ENCODE results near the gene MTSS2.

Gene MTSS2

GRCh38 chr16:70723740-70724145 lies 37.9 kb upstream of the MTSS2 start:
- in situ Hi-C loops (cut with MboI; ENCODE audit: low pct_unique_long_range_greater_than_20kb, low sequenced_read_pairs, unreplicated experiment): no loop called here
- no peak for DNase-seq (ENCODE audit: low spot score)
- no peak for TF ChIP-seq CTCF (IDR thresholded peaks at IDR 0.05; ENCODE audit: extremely low read depth, insufficient read depth, missing control alignments)

DNA sequence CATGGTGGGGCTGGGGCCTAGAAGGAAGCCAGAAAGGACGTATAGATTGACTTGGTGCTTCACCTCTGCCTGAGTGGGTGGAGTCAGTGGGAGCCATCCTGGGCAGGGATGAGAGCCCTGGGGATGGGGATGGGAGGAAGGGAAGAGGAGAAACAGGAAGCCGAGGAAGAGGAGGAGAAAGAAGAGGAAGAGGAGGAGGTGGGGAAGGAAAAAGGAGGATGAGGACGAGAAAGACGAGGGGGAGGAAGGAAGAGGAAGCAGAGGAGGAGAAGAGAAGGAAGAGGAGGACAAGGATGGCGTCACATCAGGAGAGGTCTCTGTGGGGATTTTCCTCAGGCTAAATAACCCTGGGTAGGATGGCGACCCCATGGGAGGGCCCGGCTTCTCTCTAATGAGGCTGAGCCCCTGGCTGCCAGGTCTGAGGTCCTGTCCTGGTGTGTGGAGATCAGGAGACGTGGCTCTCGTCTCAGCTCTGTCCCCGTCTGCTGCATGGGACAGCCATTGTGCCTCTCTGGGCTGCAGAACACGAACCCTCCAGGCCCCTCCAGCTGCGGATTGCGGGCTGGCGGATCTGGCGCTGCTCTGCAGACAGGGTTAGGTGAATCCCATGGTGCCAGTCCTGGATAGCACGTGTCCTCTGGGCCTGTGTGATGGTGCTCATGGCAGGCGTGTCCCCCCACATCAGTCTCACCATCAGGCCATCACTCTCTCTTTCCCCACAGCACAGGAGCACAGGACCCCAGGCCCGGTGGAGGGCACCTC lies 35.5 kb upstream of the MTSS2 start:
- TF ChIP-seq CTCF (IDR thresholded peaks at IDR 0.05; ENCODE audit: extremely low read depth, insufficient read depth, missing control alignments): no peak
- DNase-seq (ENCODE audit: low spot score): no peak
- in situ Hi-C loops (cut with MboI; ENCODE audit: low pct_unique_long_range_greater_than_20kb, low sequenced_read_pairs, unreplicated experiment): no loop called here

DNA sequence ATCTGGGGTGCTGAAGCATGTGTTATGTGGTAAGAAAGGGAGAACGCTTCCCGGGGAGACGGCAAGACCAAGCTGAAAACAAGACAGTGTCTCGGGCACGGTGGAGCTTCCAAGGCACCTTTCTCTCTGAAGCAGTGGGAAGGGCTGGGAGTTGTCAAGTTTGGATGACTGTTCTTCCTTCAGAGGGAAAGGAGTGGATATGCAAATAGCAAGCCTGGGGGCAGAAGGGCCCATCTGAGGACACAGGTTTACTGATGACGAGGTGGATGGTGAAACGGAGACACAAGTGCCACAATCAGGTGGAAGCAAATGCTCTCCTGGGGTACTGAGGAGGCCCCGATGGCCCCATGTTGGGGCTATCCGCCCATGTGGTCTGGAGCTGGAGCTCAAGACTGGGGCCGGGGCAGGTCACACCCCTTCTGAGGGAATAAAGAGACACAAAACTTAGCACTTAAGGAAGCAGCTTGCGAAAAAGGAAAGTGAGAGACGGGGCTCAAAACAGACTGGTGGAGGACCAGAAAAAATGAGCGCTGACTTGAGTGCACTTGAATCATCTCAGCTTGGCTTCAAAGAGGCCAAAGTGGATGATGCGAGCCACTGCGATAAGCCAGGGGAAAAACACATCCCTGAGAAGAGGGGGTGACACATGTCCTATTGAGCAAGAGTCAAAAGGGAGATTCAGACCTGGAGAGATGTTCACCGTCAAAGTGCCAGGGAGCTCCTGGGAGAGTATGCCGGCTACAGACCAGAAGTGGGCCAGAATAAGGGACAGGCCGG lies 34.8 kb upstream of the MTSS2 start:
- in situ Hi-C loops (cut with MboI; ENCODE audit: low pct_unique_long_range_greater_than_20kb, low sequenced_read_pairs, unreplicated experiment): no loop called here
- DNase-seq (ENCODE audit: low spot score): no peak
- TF ChIP-seq CTCF (IDR thresholded peaks at IDR 0.05; ENCODE audit: extremely low read depth, insufficient read depth, missing control alignments): no peak

GRCh38 chr16:70717065-70717464 lies 31.2 kb upstream of the MTSS2 start:
- TF ChIP-seq CTCF (IDR thresholded peaks at IDR 0.05; ENCODE audit: extremely low read depth, insufficient read depth, missing control alignments): no peak
- in situ Hi-C loops (cut with MboI; ENCODE audit: low pct_unique_long_range_greater_than_20kb, low sequenced_read_pairs, unreplicated experiment): no loop called here
- no peak for DNase-seq (ENCODE audit: low spot score)

DNA sequence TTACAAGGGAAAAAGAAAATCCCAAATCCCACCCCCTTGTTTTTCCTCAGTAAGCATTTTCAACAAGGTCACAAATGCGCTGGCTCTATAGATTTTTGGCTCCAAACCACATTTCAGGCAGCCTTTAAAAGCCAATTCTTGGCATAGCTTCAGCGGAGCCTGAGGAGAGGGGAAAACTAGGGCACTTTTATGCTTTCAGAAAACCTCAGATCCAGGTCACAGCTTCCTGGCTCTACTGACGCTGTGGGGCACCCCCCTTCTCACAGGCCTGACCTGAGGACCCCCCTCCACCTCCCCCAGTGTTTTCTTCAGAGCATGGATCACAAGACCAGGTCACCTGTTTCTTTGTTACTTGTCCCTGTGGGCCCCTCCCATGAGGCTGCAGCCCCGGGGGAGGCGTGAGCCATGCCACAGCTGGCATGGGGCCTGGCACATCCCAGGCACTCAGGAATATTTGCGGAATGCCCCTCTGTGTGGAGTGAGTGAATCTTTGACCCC lies 30.1 kb upstream of the MTSS2 start:
- in situ Hi-C loops (cut with MboI; ENCODE audit: low pct_unique_long_range_greater_than_20kb, low sequenced_read_pairs, unreplicated experiment): no loop called here
- no peak for DNase-seq (ENCODE audit: low spot score)
- TF ChIP-seq CTCF (IDR thresholded peaks at IDR 0.05; ENCODE audit: extremely low read depth, insufficient read depth, missing control alignments): no peak

DNA sequence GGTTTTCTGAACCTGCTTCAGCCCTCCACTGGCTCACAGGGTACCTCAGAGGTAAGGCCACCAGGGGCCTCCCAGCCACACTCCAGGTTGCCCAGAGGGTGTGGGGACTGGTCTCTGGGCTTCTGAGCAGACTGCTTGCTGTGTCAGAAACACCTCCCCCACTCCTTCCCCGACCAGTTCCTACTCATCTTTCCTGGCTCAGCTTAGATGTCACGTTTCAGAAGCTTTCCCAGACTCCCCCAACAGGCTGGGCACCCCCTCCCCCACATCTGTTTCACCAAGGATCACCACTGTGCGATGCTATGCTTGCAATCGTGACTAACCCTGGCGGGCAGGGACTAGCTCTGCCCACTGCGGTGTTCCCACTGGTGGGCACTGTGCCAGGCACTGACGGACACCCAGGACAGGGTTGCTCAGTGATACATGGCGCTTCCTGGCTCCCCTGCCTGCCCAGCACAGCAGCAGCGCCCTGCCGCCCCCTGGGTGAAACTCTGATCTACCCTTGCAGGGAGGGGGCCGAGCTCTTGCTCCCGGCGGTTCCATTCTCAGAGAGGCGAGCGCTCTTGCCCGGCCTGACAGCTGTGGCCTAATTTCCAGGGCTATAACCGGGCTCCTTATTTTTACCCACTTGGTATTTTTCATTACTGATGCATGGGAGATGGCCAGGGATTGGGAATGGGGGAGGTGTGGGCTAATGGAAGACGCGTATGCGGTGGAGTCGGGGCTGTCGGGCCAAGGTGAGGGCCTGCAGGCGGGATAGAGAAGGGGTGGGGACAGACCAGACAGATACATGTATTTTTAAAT lies 29.4 kb upstream of the MTSS2 start:
- in situ Hi-C loops (cut with MboI; ENCODE audit: low pct_unique_long_range_greater_than_20kb, low sequenced_read_pairs, unreplicated experiment): no loop called here
- DNase-seq (ENCODE audit: low spot score): no peak

More for the DNA sequence above, 29.4 kb upstream of the MTSS2 start:
- TF ChIP-seq CTCF (IDR thresholded peaks at IDR 0.05; ENCODE audit: extremely low read depth, insufficient read depth, missing control alignments): no peak

Data from GM13977 (cell line).